Islet of Langerhans (tissue), 1 donor: Measurements from ENCODE around the gene STK32B.
"Not testable (repeated sequence)": the region's sequence is repeated elsewhere in the genome, so short reads cannot be mapped to it uniquely, and the experiment has no call there.

Experiments used
- FAIRE-seq: peaks from one replicate; lab custom pipeline; 2011; peaks lifted over from hg19 to GRCh38; lab: Jason Lieb, UNC

STK32B gene

GRCh38 chr4:5395781-5396180 lies 344.5 kb downstream of the STK32B start:
- no peak for FAIRE-seq

GRCh38 chr4:5398056-5398455 lies 346.8 kb downstream of the STK32B start:
- no peak for FAIRE-seq

GRCh38 chr4:5399124-5399523 lies 347.8 kb downstream of the STK32B start:
- FAIRE-seq = no peak

GRCh38 chr4:5399790-5400421 lies 348.6 kb downstream of the STK32B start:
- FAIRE-seq = no peak

- no peak for FAIRE-seq
Measured at GRCh38 chr4:5403746-5404497, 352.6 kb downstream of the STK32B start.

- no peak for FAIRE-seq
Measured at GRCh38 chr4:5409237-5409636, 358.0 kb downstream of the STK32B start.

- no peak for FAIRE-seq
Measured at GRCh38 chr4:5409972-5410618, 358.8 kb downstream of the STK32B start.

GRCh38 chr4:5412296-5412695 lies 361.0 kb downstream of the STK32B start:
- FAIRE-seq = no peak

- no peak for FAIRE-seq
Measured at GRCh38 chr4:5412751-5413150, 361.5 kb downstream of the STK32B start.

- FAIRE-seq = no peak
Measured at GRCh38 chr4:5416637-5417036, 365.4 kb downstream of the STK32B start.

- no peak for FAIRE-seq
Measured at GRCh38 chr4:5420266-5420665, 369.0 kb downstream of the STK32B start.

- no peak for FAIRE-seq
Measured at GRCh38 chr4:5421416-5421815, 370.1 kb downstream of the STK32B start.

- no peak for FAIRE-seq
Measured at GRCh38 chr4:5422195-5422594, 370.9 kb downstream of the STK32B start.

GRCh38 chr4:5423670-5424069 lies 372.4 kb downstream of the STK32B start:
- no peak for FAIRE-seq

- FAIRE-seq = no peak
Measured at GRCh38 chr4:5424211-5424610, 372.9 kb downstream of the STK32B start.

- FAIRE-seq = no peak
Measured at GRCh38 chr4:5424901-5425300, 373.6 kb downstream of the STK32B start.

- no peak for FAIRE-seq
Measured at GRCh38 chr4:5429747-5430146, 378.5 kb downstream of the STK32B start.

GRCh38 chr4:5433196-5433595 lies 381.9 kb downstream of the STK32B start:
- FAIRE-seq = no peak

GRCh38 chr4:5435201-5435600 lies 383.9 kb downstream of the STK32B start:
- FAIRE-seq = no peak

- no peak for FAIRE-seq
Measured at GRCh38 chr4:5435823-5436222, 384.5 kb downstream of the STK32B start.

GRCh38 chr4:5443976-5444802 lies 392.9 kb downstream of the STK32B start:
- FAIRE-seq = not testable (repeated sequence)

- FAIRE-seq = no peak
Measured at GRCh38 chr4:5444918-5445517, 393.7 kb downstream of the STK32B start.
